Cardiac muscle cell (in vitro differentiated cells and primary cell): ENCODE results near the gene CEP170B. TPM values are rescaled to one million over a fixed set of nuclear protein-coding genes. Genes with fewer than 3 reads are reported as not detected.

Experiments
- DNase-seq, 2 donors: peaks; one replicate each; pipeline versions ENCODE4 v3.0.0 to v3.0.0-alpha.2; 2010 to 2017; ENCODE audit warnings: low read depth in 1 of 2, low spot score in 1 of 2
- H3K27ac ChIP-seq: fragments of 200-600 bp; sonication (generic); 2 replicates; pipeline ENCODE4 v1.5.1; 2016
- H3K27me3 ChIP-seq: fragments of 200-600 bp; sonication (generic); 2 replicates; pipeline ENCODE4 v1.6.0; 2016; ENCODE audit warnings: control low read depth
- H3K36me3 ChIP-seq: fragments of 200-600 bp; sonication (generic); 2 replicates; pipeline ENCODE4 v1.5.1; 2016; ENCODE audit warnings: control low read depth
- H3K4me1 ChIP-seq: fragments of 200-600 bp; sonication (generic); 2 replicates; pipeline ENCODE4 v1.8.1; 2017; ENCODE audit warnings: low read depth, mild to moderate bottlenecking, mixed run types
- H3K4me3 ChIP-seq: fragments of 200-600 bp; sonication (generic); 2 replicates; pipeline ENCODE4 v1.5.1; 2016; ENCODE audit warnings: mild to moderate bottlenecking
- H3K9me3 ChIP-seq: fragments of 200-600 bp; sonication (generic); 2 replicates; pipeline ENCODE4 v1.5.1; 2017; ENCODE audit warnings: low read depth, mild to moderate bottlenecking, control low read depth
- polyA plus RNA-seq: library from polyadenylated mRNA; unstranded; fragments of >200 nt; fragmentation: Nextera tagmentation; extraction: Ambion mirVana; gene quantifications from 2 replicates; pipeline ENCODE4 v1.2.1, GENCODE V29; 2016
- total RNA-seq: library from RNA; depleted of rRNA; stranded (reverse); fragments of >200 nt; gene quantifications from 2 replicates; pipeline ENCODE4 v1.2.3, GENCODE V29; 2016
- TF ChIP-seq, protein P1 (sequence below): IDR thresholded peaks from 2 replicates; pipeline ENCODE4 v1.5.1; 2012; ENCODE audit warnings: low read depth, mild to moderate bottlenecking, low read length

The CEP170B gene
- total and polyA plus RNA-seq, 2 experiments from 2014 or later: 8.3 to 39.5 TPM

DNA sequence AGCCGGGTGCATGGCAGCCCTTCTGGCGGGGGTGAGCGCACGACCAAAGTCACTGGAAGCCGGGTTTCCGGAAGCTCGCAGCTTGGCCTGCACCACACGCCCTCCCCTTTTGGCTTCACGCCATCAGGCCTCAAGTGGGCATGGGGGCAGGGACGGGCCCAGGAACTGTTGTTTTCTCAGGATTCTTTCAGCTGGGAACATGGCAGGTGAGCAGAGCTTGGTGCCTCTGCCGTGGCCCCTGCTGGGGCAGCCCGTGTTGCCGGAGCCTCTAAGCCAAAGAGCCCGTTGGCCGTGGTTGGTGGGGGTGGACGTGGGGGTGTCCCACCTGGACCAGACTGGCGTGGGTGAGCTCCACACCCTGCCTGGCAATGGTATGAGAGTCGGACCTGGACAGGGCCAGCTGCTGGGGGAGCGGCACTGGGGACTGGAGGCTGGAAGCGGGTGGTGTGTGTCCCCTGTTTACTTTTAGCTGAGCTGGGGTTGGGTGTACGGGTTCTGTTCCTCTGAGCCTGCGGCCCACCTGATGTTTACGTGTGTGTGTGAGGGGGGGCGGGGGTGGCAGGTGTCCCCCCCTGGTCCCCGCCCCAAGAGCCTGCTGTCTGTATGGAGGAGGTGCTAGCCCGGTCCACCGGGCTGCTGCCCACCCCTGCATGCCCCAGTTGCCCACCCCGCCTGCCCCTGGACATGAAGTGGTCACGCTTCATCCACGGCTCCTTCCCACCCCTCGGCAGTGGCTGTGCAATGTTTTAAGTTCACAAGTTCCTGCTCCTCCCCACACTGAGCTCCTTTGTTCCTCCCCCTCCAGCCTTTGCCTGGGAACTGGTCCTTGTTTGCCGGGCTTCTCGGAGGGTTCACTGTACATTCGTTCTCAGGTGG is 31.0 kb downstream of the CEP170B start:
- Histone ChIP-seq H3K27me3 (peaks cover 3% of the 10 kb centered on the region), H3K4me3 (no peak overlapping the region)
- TF ChIP-seq, protein P1, sequence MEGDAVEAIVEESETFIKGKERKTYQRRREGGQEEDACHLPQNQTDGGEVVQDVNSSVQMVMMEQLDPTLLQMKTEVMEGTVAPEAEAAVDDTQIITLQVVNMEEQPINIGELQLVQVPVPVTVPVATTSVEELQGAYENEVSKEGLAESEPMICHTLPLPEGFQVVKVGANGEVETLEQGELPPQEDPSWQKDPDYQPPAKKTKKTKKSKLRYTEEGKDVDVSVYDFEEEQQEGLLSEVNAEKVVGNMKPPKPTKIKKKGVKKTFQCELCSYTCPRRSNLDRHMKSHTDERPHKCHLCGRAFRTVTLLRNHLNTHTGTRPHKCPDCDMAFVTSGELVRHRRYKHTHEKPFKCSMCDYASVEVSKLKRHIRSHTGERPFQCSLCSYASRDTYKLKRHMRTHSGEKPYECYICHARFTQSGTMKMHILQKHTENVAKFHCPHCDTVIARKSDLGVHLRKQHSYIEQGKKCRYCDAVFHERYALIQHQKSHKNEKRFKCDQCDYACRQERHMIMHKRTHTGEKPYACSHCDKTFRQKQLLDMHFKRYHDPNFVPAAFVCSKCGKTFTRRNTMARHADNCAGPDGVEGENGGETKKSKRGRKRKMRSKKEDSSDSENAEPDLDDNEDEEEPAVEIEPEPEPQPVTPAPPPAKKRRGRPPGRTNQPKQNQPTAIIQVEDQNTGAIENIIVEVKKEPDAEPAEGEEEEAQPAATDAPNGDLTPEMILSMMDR: no peak

DNA sequence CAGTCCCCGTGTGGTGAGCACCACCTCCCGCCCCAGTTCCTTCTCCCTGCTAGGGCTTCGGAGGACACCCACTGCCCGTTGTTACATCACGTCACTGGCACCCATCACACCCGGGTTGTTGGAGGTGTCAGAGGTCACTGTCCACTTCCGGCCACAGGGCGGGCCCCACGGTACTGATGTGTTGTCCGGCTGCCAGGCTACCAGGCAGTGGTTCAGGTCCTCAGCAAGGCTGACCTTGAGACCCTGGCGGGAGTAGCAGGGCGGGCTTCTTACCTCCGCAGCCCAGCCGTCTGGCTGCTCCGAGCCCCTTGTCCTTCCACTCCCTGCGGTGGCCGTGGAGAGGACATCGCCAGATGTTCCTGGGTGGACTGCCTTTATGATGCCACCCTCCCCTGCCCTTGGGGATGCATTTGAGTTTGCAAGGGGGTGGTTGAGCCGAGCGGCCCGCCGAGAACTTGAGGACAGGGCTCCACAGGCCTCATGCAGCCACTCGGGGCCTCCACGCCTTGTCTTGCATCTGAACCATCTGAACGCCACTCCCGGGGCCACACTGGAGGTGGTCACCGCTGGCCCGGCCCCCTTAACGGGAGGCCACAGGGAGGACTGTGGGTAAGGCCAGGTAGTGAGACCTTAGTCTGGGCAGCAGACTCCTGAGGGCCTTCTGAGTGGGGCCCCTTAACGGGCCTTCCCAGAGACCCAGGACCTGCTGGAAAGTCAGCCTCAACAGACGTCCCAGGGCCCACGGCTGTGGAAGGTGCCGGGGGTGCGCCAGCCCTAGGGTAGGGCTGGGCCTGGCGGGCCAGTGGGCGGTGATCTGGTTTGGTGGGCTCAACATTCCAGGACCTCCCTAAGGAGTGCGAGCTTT is 32.5 kb downstream of the CEP170B start:
- Histone ChIP-seq H3K36me3 (no peaks in the 10 kb centered on the region), H3K9me3 (no peaks in the 10 kb centered on the region), H3K27me3 (peaks cover 13% of the 10 kb centered on the region), H3K4me1 (peaks cover 11% of the 10 kb centered on the region), H3K4me3 (no peak overlapping the region), H3K27ac (no peak overlapping the region)
- TF ChIP-seq, protein P1: no peak
- DNase-seq: no peak

More for the DNA sequence above, 31.0 kb downstream of the CEP170B start:
- Histone ChIP-seq H3K27ac (no peak overlapping the region), H3K9me3 (no peaks in the 10 kb centered on the region), H3K4me1 (peaks cover 11% of the 10 kb centered on the region), H3K36me3 (no peaks in the 10 kb centered on the region)
- DNase-seq: no peak

DNA sequence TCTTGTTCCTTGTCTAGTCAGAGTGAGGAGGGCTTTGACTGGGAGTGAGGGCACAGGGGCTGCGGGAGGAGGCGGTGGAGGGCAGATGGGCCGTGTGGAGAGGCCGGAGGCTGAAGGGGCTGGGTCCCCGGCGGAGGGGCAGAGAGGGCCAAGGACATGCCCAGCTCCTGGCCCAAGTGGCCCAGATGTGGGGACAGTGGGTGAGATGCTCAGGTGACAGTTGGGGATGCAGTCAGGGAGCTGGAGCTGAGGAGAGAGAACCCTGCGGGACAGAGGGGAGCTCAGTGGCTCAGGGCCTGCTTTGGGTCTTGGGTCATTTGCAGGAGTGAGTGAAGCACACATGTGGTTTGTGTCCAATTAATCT is 33.1 kb downstream of the CEP170B start:
- Histone ChIP-seq H3K4me3 (no peak overlapping the region), H3K27ac (no peak overlapping the region), H3K36me3 (no peaks in the 10 kb centered on the region), H3K4me1 (peaks cover 11% of the 10 kb centered on the region), H3K27me3 (peaks cover 13% of the 10 kb centered on the region), H3K9me3 (no peaks in the 10 kb centered on the region)
- TF ChIP-seq, protein P1: no peak
- DNase-seq: no peak

DNA sequence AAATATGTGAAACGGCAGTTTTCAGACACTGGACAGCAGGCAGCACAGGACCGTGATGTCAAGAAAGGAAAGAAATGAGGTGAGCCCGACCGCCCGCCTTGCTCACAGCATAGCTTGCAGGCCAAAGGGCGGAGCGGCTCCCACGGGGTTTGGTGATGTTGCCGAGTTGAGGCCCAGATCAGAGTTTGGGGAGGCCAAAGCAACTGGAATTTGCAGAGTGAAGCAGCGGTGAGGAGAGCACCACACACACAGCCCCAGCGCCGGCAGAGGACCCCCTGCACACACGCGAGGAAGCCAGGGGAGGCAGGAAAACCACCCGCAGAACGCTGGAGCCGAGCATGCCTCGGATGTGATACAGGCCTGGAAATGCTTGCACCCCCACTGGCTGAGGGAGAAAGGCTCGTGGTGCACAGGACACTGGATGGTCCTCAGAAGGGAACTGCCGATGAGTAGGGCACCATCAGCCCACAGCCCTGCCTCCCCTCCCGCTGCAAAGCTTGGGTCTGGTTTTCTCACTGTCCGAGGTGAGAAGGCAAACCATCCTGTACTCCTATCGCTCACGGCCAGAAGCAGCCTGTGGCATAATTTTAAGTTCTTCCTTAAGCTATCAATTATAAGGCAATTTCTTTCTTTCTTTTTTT is 33.9 kb downstream of the CEP170B start:
- H3K36me3 ChIP-seq: no peaks in the 10 kb centered on the region
- no peaks in the 10 kb centered on the region for H3K9me3 ChIP-seq
- H3K27me3 ChIP-seq: peaks cover 15% of the 10 kb centered on the region
- DNase-seq: peak in 1 of 2 donors; percentile 22
- H3K27ac ChIP-seq: no peak overlapping the region
- peaks cover 11% of the 10 kb centered on the region for H3K4me1 ChIP-seq
- no peak overlapping the region for H3K4me3 ChIP-seq
- TF ChIP-seq, protein P1: no peak

DNA sequence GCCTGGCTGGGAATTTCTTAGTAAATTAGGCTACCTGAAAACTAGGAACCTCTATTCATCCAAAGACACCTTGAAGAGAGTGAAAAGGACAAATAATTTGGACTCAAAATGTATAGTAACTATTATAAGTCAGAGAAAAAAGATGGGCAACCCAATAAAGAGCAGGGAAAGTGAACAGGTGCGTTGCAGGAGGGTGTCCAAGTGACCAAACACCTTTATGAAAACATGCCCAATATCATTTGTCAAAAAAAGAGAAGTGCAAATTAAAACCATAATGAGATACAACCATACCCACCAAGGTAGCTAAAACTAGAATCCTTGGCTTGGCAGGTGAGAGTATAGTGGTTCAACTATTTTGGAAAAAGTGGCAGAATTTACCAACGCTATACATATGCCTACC is 34.7 kb downstream of the CEP170B start:
- Histone ChIP-seq H3K27ac (no peak overlapping the region), H3K9me3 (no peaks in the 10 kb centered on the region), H3K27me3 (peaks cover 22% of the 10 kb centered on the region), H3K4me1 (peaks cover 11% of the 10 kb centered on the region), H3K36me3 (no peaks in the 10 kb centered on the region), H3K4me3 (no peak overlapping the region)
- TF ChIP-seq, protein P1: no peak
- DNase-seq: no peak
